ENCODE measurements around the gene TF. TPM values are rescaled to one million over a fixed set of nuclear protein-coding genes. Genes with fewer than 3 reads are reported as not detected.
"Not testable (repeated sequence)": the region's sequence is repeated elsewhere in the genome, so short reads cannot be mapped to it uniquely, and the experiment has no call there.

The TF gene
- total and polyA plus RNA-seq, 10 donors: 1.7 to 81.8 (median 3.9) TPM

DNA sequence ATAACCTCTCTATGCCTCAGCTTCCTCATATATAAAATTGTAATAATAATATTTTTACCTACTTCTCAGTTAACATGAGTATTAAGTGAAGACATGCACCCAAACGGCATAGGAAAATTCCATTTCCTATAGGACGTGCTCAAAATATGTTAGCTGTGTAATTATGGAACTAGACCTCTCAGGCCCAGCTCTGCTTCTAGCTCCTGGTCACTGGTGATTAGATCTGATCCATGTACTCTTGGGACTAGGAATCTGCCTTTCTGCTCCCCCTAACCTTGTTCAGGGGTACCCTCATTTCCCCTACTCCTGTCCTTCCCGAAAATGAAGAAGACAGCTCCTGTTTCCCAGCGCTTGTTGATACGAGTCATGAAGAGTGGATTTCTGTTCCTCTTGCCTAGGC is 29.6 kb downstream of the TF start:
- no peak for DNase-seq
- no peak overlapping the region for H3K4me3 ChIP-seq
- TF ChIP-seq POLR2A (IDR thresholded peaks at IDR 0.05): no peak
- TF ChIP-seq, protein P1, sequence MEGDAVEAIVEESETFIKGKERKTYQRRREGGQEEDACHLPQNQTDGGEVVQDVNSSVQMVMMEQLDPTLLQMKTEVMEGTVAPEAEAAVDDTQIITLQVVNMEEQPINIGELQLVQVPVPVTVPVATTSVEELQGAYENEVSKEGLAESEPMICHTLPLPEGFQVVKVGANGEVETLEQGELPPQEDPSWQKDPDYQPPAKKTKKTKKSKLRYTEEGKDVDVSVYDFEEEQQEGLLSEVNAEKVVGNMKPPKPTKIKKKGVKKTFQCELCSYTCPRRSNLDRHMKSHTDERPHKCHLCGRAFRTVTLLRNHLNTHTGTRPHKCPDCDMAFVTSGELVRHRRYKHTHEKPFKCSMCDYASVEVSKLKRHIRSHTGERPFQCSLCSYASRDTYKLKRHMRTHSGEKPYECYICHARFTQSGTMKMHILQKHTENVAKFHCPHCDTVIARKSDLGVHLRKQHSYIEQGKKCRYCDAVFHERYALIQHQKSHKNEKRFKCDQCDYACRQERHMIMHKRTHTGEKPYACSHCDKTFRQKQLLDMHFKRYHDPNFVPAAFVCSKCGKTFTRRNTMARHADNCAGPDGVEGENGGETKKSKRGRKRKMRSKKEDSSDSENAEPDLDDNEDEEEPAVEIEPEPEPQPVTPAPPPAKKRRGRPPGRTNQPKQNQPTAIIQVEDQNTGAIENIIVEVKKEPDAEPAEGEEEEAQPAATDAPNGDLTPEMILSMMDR (IDR thresholded peaks at IDR 0.05 in 8 of 11, conservative IDR thresholded peaks at IDR 0.05 in 3 of 11): no peak
- TF ChIP-seq POLR2AphosphoS5 (IDR thresholded peaks at IDR 0.05): no peak
- intact Hi-C loops (cut with DNase I; ENCODE audit: low total_unique reads): no loop called here
- peaks cover 0 to 38% (median 6%) of the 10 kb centered on the region in 7 donors for H3K27me3 ChIP-seq (replicated peaks in 1 of 7)
- no peaks in the 10 kb centered on the region for H3K36me3 ChIP-seq
- no peaks in the 10 kb centered on the region for H3K4me1 ChIP-seq
- WGBS, 5 donors: 84 to 93% (median 92%) methylated on average over 5 of the region's 5 CpGs
- H3K9me3 ChIP-seq: no peaks in the 10 kb centered on the region
- H3K27ac ChIP-seq: no peak overlapping the region

DNA sequence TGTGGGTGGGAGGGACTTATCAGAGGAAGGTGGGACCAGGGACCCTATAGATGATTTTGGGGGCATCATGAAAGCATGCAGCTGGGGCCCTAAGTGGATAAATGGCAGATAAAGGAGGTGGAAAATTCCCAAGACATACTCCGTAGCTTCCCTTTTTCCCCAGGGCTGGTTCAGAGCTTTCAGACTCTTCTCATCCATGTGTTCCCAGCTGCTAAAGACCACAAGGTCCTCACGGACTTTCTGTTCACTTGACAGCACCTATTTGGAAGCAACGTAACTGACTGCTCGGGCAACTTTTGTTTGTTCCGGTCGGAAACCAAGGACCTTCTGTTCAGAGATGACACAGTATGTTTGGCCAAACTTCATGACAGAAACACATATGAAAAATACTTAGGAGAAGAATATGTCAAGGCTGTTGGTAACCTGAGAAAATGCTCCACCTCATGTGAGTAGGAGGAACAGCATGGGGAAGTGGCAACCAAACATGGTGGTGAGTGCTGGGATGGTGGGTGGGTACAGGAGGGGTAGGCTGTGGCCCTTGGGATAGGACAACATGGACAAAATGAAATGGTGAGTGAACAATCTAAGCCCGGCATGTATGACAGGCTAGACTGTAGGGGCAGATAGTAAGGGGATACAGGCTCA is 30.7 kb downstream of the TF start:
- peaks cover 0 to 46% (median 6%) of the 10 kb centered on the region in 7 donors for H3K27me3 ChIP-seq (replicated peaks in 1 of 7)
- no peak overlapping the region for H3K4me3 ChIP-seq
- WGBS, 5 donors: 92 to 99% (median 95%) methylated on average over 7 of the region's 7 CpGs
- DNase-seq: no peak
- intact Hi-C loops (cut with DNase I; ENCODE audit: low total_unique reads): no loop called here
- no peaks in the 10 kb centered on the region for H3K36me3 ChIP-seq
- TF ChIP-seq, protein P1 (IDR thresholded peaks at IDR 0.05 in 8 of 11, conservative IDR thresholded peaks at IDR 0.05 in 3 of 11): no peak
- TF ChIP-seq POLR2A (IDR thresholded peaks at IDR 0.05) (no peak), POLR2AphosphoS5 (IDR thresholded peaks at IDR 0.05) (no peak)
- no peaks in the 10 kb centered on the region for H3K9me3 ChIP-seq
- H3K27ac ChIP-seq: no peak overlapping the region
- no peaks in the 10 kb centered on the region for H3K4me1 ChIP-seq

DNA sequence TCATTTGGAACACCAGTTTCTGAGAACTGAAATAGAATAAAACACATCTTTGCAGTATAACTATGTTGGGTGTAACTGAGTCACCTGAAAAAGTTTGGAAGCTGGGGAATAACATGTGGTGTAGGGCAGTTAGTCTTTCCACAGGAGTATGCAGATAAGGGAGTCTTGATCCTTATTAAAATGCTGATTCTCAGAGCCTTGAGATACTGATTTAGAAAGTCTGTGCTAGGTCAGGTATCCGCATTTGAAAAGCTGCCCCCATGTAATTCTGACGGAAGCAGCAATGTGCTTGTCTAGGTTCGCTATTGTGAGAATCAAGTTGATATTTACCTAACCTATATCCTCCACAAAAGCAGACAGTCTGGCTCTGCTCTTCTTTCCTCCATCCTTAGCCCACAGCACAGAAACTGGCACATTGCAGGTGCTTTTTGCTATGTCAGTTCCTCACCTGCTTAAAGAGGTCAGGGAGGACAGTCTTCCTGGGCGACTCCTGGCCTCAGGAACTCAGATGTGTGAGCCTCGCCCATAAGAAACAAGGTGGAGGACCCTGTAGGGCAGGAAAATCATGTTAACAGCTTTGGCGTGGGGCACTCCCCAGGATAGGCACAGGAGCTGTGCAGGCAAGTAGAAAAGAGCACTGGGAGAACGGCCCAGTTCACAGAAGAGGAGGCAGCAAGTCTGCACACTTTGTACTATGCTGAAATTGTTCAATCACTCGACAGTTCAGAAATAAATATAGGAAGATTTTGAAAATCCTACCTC is 31.8 kb downstream of the TF start:
- TF ChIP-seq, protein P1 (IDR thresholded peaks at IDR 0.05 in 8 of 11, conservative IDR thresholded peaks at IDR 0.05 in 3 of 11): no peak
- TF ChIP-seq POLR2AphosphoS5 (IDR thresholded peaks at IDR 0.05) (no peak), POLR2A (IDR thresholded peaks at IDR 0.05) (no peak)
- 78 to 86% (median 82%) methylated on average over 8 of the region's 8 CpGs for WGBS, 5 donors
- H3K4me1 ChIP-seq: no peaks in the 10 kb centered on the region

DNA sequence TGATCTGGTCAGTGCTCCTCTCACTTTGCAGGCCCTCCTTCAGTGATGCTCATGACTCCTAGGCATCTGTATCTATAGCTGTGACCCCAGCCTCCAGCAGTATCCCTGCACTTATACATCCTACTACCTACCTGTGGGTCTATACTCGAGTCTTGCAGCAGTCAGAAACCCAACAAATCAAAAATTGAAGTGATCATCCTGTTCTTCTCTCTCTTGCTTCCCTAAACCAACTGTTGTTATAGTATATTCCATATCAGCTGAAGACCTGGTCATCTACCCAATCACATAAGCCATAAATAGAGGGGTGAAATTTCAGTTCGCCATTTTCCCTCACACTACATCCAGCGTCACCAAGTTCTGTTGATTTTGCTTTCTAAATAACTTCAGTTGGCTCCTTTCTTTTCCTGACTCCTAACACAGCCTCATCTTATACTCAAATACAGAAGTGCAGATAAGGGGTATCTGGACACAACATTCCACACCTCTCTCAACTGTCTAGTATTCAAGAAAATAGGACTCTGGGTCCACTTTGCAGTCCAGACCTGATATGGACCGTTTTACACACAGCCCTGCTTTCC is 33.5 kb downstream of the TF start:
- DNase-seq: no peak
- TF ChIP-seq, protein P1 (IDR thresholded peaks at IDR 0.05 in 8 of 11, conservative IDR thresholded peaks at IDR 0.05 in 3 of 11): no peak
- no peak for TF ChIP-seq POLR2AphosphoS5 (IDR thresholded peaks at IDR 0.05)
- TF ChIP-seq POLR2A (IDR thresholded peaks at IDR 0.05): no peak
- intact Hi-C loops (cut with DNase I; ENCODE audit: low total_unique reads): no loop called here
- Histone ChIP-seq H3K4me1 (no peaks in the 10 kb centered on the region), H3K9me3 (peaks cover 0 to 4% (median 0%) of the 10 kb centered on the region in 8 donors), H3K27me3 (replicated peaks in 1 of 7) (peaks cover 0 to 57% (median 10%) of the 10 kb centered on the region in 7 donors), H3K36me3 (no peaks in the 10 kb centered on the region), H3K27ac (no peak overlapping the region), H3K4me3 (no peak overlapping the region)
- WGBS, 5 donors: 58 to 94% (median 68%) methylated on average over 4 of the region's 4 CpGs

More for the DNA sequence above, 31.8 kb downstream of the TF start:
- H3K9me3 ChIP-seq: no peaks in the 10 kb centered on the region
- H3K27me3 ChIP-seq (replicated peaks in 1 of 7): peaks cover 0 to 49% (median 6%) of the 10 kb centered on the region in 7 donors
- no peak overlapping the region for H3K4me3 ChIP-seq
- H3K27ac ChIP-seq: no peak overlapping the region
- no peaks in the 10 kb centered on the region for H3K36me3 ChIP-seq
- no peak for DNase-seq
- intact Hi-C loops (cut with DNase I; ENCODE audit: low total_unique reads): no loop called here

DNA sequence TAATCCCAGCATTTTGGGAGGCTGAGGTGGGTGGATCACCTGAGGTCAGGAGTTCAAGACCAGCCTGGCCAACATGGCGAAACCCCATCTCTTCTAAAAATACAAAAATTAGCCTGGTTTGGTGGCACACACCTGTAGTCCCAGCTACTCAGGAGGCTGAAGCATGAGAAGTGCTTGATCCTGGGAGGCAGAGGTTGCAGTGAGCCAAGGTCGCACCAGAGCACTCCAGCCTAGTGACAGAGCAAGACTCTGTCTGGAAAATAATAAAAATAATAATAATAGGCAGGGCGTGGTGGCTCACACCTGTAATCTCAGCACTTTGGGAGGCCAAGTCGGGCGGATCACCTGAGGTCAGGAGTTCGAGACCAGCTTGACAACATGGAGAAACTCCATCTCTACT is 34.6 kb downstream of the TF start:
- H3K4me3 ChIP-seq; DNase-seq; intact Hi-C loops (cut with DNase I; ENCODE audit: low total_unique reads); H3K9me3 ChIP-seq; H3K36me3 ChIP-seq; H3K27ac ChIP-seq; H3K4me1 ChIP-seq: not testable (repeated sequence)
- H3K27me3 ChIP-seq (replicated peaks in 1 of 7): peaks cover 0 to 49% (median 6%) of the 10 kb centered on the region in 7 donors
- WGBS, 5 donors: 81 to 95% (median 87%) methylated on average over 6 of the region's 6 CpGs
